HG03520 (cell line): ENCODE results near the gene CDKN1A.

ENCODE experiments used
- ATAC-seq: cut with Tn5 transposase; IDR thresholded peaks from one replicate; pipeline ENCODE4 v1.9.1; 2021; ENCODE audit warnings: mild to moderate bottlenecking, moderate library complexity; ENCODE audit not compliant: unreplicated experiment

CDKN1A gene

GRCh38 chr6:36677059-36677749 is 1.3 kb upstream of the CDKN1A start:
- ATAC-seq = no peak

GRCh38 chr6:36677753-36678487 is 594 bp upstream of the CDKN1A start:
- no peak for ATAC-seq

- no peak for ATAC-seq
Measured at GRCh38 chr6:36679043-36679833, 724 bp downstream of the CDKN1A start.

GRCh38 chr6:36682328-36683144 is 4.0 kb downstream of the CDKN1A start:
- no peak for ATAC-seq

GRCh38 chr6:36683145-36683655 is 4.7 kb downstream of the CDKN1A start:
- no peak for ATAC-seq

GRCh38 chr6:36683656-36684446 is 5.3 kb downstream of the CDKN1A start:
- ATAC-seq = no peak

GRCh38 chr6:36684447-36684812 is 5.9 kb downstream of the CDKN1A start:
- no peak for ATAC-seq

GRCh38 chr6:36685166-36685924 is 6.8 kb downstream of the CDKN1A start:
- ATAC-seq = no peak

GRCh38 chr6:36685926-36686667 is 7.6 kb downstream of the CDKN1A start:
- no peak for ATAC-seq

- ATAC-seq = no peak
Measured at GRCh38 chr6:36686668-36687513, 8.4 kb downstream of the CDKN1A start.

GRCh38 chr6:36688063-36688738 is 9.7 kb downstream of the CDKN1A start:
- no peak for ATAC-seq

GRCh38 chr6:36688739-36689075 is 10.2 kb downstream of the CDKN1A start:
- no peak for ATAC-seq

GRCh38 chr6:36691011-36691410 is 12.5 kb downstream of the CDKN1A start:
- ATAC-seq = no peak

- no peak for ATAC-seq
Measured at GRCh38 chr6:36691612-36692011, 13.1 kb downstream of the CDKN1A start.

- no peak for ATAC-seq
Measured at GRCh38 chr6:36692220-36692619, 13.7 kb downstream of the CDKN1A start.

GRCh38 chr6:36692861-36693702 is 14.6 kb downstream of the CDKN1A start:
- no peak for ATAC-seq
